GM21786 (cell line): ENCODE results near the gene NISCH.

Experiments used
- ATAC-seq: cut with Tn5 transposase; IDR thresholded peaks from one replicate; pipeline ENCODE4 v1.9.1; 2021; ENCODE audit not compliant: unreplicated experiment

NISCH gene

GRCh38 chr3:52488746-52489145 is 33.3 kb downstream of the NISCH start:
- ATAC-seq, result no peak

GRCh38 chr3:52489453-52489852 is 34.0 kb downstream of the NISCH start:
- no peak for ATAC-seq

GRCh38 chr3:52490035-52490938 is 34.9 kb downstream of the NISCH start:
- ATAC-seq, result no peak

- ATAC-seq, result no peak
Observed at GRCh38 chr3:52490939-52491526, 35.6 kb downstream of the NISCH start.

- no peak for ATAC-seq
Observed at GRCh38 chr3:52492059-52492458, 36.7 kb downstream of the NISCH start.

GRCh38 chr3:52493232-52494017 is 38.0 kb downstream of the NISCH start:
- no peak for ATAC-seq

GRCh38 chr3:52494445-52494844 is 39.0 kb downstream of the NISCH start:
- ATAC-seq, result no peak

GRCh38 chr3:52494886-52495495 is 39.6 kb downstream of the NISCH start, which contains the start of gene STAB1:
Gene STAB1, plus strand, starts transcription at chr3:52495338. Its CDS starts 76 bp downstream, at chr3:52495414.
- no peak for ATAC-seq

- ATAC-seq, result no peak
Observed at GRCh38 chr3:52495777-52496602, 40.6 kb downstream of the NISCH start.

GRCh38 chr3:52498137-52499054 is 43.0 kb downstream of the NISCH start:
- no peak for ATAC-seq

- no peak for ATAC-seq
Observed at GRCh38 chr3:52501046-52501445, 45.6 kb downstream of the NISCH start.

GRCh38 chr3:52502001-52502400 is 46.6 kb downstream of the NISCH start:
- ATAC-seq, result no peak

GRCh38 chr3:52502808-52503350 is 47.5 kb downstream of the NISCH start:
- ATAC-seq, result no peak

GRCh38 chr3:52503788-52504424 is 48.5 kb downstream of the NISCH start:
- ATAC-seq, result no peak

- no peak for ATAC-seq
Observed at GRCh38 chr3:52504977-52505376, 49.6 kb downstream of the NISCH start.

GRCh38 chr3:52506266-52506966 is 51.0 kb downstream of the NISCH start:
- no peak for ATAC-seq

- no peak for ATAC-seq
Observed at GRCh38 chr3:52507359-52507758, 52.0 kb downstream of the NISCH start.
